HK-2 (cell line): Measurements from ENCODE around the gene PKP3.
"Not testable (repeated sequence)": the region's sequence is repeated elsewhere in the genome, so short reads cannot be mapped to it uniquely, and the experiment has no call there.

Experiments used
- DNase-seq: peaks from one replicate; pipeline ENCODE4 v3.0.0-alpha.2; 2018; ENCODE audit not compliant: unreplicated experiment

PKP3 gene

GRCh38 chr11:425301-425700 is 31.3 kb downstream of the PKP3 start:
- no peak for DNase-seq

- DNase-seq: no peak
Observed at GRCh38 chr11:426851-427250, 32.8 kb downstream of the PKP3 start.

GRCh38 chr11:428295-428694 is 34.3 kb downstream of the PKP3 start:
- no peak for DNase-seq

GRCh38 chr11:429391-429790 is 35.4 kb downstream of the PKP3 start:
- no peak for DNase-seq

- DNase-seq: no peak
Observed at GRCh38 chr11:429931-430456, 36.0 kb downstream of the PKP3 start.

- DNase-seq: no peak
Observed at GRCh38 chr11:431921-432320, 37.9 kb downstream of the PKP3 start.

GRCh38 chr11:432501-433100 is 38.6 kb downstream of the PKP3 start:
- no peak for DNase-seq

GRCh38 chr11:433111-433510 is 39.1 kb downstream of the PKP3 start:
- DNase-seq: no peak

GRCh38 chr11:433641-434040 is 39.6 kb downstream of the PKP3 start:
- DNase-seq: no peak

- DNase-seq: no peak
Observed at GRCh38 chr11:434496-434895, 40.5 kb downstream of the PKP3 start.

- DNase-seq: not testable (repeated sequence)
Observed at GRCh38 chr11:434999-435740, 41.2 kb downstream of the PKP3 start.

GRCh38 chr11:437228-437870 is 43.3 kb downstream of the PKP3 start:
- DNase-seq: no peak

- DNase-seq: no peak
Observed at GRCh38 chr11:438101-438844, 44.3 kb downstream of the PKP3 start.

- no peak for DNase-seq
Observed at GRCh38 chr11:439315-440064, 45.5 kb downstream of the PKP3 start.

- no peak for DNase-seq
Observed at GRCh38 chr11:440065-441042, 46.3 kb downstream of the PKP3 start.

- no peak for DNase-seq
Observed at GRCh38 chr11:441043-441417, 47.0 kb downstream of the PKP3 start.

- peak; percentile 53 for DNase-seq
Observed at GRCh38 chr11:441418-442274, 47.6 kb downstream of the PKP3 start, which contains the start of gene ANO9. TSS of gene ANO9 (minus strand) at chr11:442011. CDS start at chr11:441926, 85 bp downstream.

GRCh38 chr11:442611-443081 is 48.6 kb downstream of the PKP3 start:
- no peak for DNase-seq
